ENCODE measurements around the gene RNF144A.

Gene RNF144A

GRCh38 chr2:7061921-7062320 is 144.7 kb downstream of the RNF144A start:
- Mint-ChIP-seq H3K4me3 (no peak overlapping the region), H3K9me3 (peaks cover 8% of the 10 kb centered on the region), H3K27ac (no peak overlapping the region)

DNA sequence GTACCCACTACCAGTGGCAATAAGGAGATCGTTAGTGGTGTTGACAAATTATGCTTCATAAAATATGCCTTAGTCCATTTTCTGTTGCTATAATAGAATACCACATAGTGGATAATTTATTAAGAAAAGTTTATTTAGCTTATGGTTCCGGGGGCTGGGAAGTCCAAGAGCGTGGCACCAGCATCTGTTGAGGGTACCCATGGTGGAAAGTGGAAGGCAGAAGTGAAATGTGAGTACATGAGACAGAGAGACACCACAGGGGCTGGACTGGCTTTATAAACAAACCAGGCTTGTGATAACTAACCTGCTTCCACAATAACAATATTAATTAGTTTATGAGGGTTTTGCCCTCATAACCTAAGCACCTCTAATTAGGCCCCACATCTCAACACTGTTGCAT is 146.6 kb downstream of the RNF144A start:
- no peak overlapping the region for H3K27ac Mint-ChIP-seq
- H3K4me1 Mint-ChIP-seq (ENCODE audit: low read depth), result peaks cover 14% of the 10 kb centered on the region
- H3K9me3 Mint-ChIP-seq, result peaks cover 8% of the 10 kb centered on the region
- H3K4me3 Mint-ChIP-seq, result no peak overlapping the region
- no peak for DNase-seq
- no peaks in the 10 kb centered on the region for H3K27me3 Mint-ChIP-seq
- peaks cover 21% of the 10 kb centered on the region for H3K36me3 Mint-ChIP-seq (ENCODE audit: low read depth)

More at GRCh38 chr2:7061921-7062320, 144.7 kb downstream of the RNF144A start:
- Mint-ChIP-seq H3K4me1 (ENCODE audit: low read depth) (peaks cover 15% of the 10 kb centered on the region), H3K27me3 (no peaks in the 10 kb centered on the region), H3K36me3 (ENCODE audit: low read depth) (peaks cover 21% of the 10 kb centered on the region)
- DNase-seq, result no peak

- peaks cover 3% of the 10 kb centered on the region for H3K36me3 Mint-ChIP-seq (ENCODE audit: low read depth)
- H3K4me1 Mint-ChIP-seq (ENCODE audit: low read depth), result peaks cover 4% of the 10 kb centered on the region
- no peak overlapping the region for H3K27ac Mint-ChIP-seq
- DNase-seq, result no peak
- no peaks in the 10 kb centered on the region for H3K27me3 Mint-ChIP-seq
- H3K4me3 Mint-ChIP-seq, result no peak overlapping the region
- peaks cover under 1% of the 10 kb centered on the region for H3K9me3 Mint-ChIP-seq
These were observed 151.2 kb downstream of the RNF144A start for GRCh38 chr2:7068457-7068856.

GRCh38 chr2:7070483-7070882 is 153.3 kb downstream of the RNF144A start:
- Mint-ChIP-seq H3K36me3 (ENCODE audit: low read depth) (peaks cover 8% of the 10 kb centered on the region), H3K9me3 (no peaks in the 10 kb centered on the region), H3K4me1 (ENCODE audit: low read depth) (peaks cover 4% of the 10 kb centered on the region), H3K27me3 (no peaks in the 10 kb centered on the region), H3K4me3 (no peak overlapping the region), H3K27ac (no peak overlapping the region)
- DNase-seq, result no peak

GRCh38 chr2:7071154-7071553 is 153.9 kb downstream of the RNF144A start:
- no peaks in the 10 kb centered on the region for H3K9me3 Mint-ChIP-seq
- DNase-seq, result no peak
- H3K27ac Mint-ChIP-seq, result no peak overlapping the region
- no peak overlapping the region for H3K4me3 Mint-ChIP-seq
- peaks cover 4% of the 10 kb centered on the region for H3K4me1 Mint-ChIP-seq (ENCODE audit: low read depth)
- H3K36me3 Mint-ChIP-seq (ENCODE audit: low read depth), result peaks cover 10% of the 10 kb centered on the region
- H3K27me3 Mint-ChIP-seq, result no peaks in the 10 kb centered on the region

GRCh38 chr2:7071916-7072556 is 154.8 kb downstream of the RNF144A start:
- no peak overlapping the region for H3K27ac Mint-ChIP-seq
- DNase-seq, result no peak
- no peaks in the 10 kb centered on the region for H3K9me3 Mint-ChIP-seq
- peaks cover 4% of the 10 kb centered on the region for H3K4me1 Mint-ChIP-seq (ENCODE audit: low read depth)
- peaks cover 10% of the 10 kb centered on the region for H3K36me3 Mint-ChIP-seq (ENCODE audit: low read depth)
- H3K27me3 Mint-ChIP-seq, result no peaks in the 10 kb centered on the region
- no peak overlapping the region for H3K4me3 Mint-ChIP-seq

- Mint-ChIP-seq H3K27me3 (no peaks in the 10 kb centered on the region), H3K9me3 (no peaks in the 10 kb centered on the region), H3K4me3 (no peak overlapping the region), H3K36me3 (ENCODE audit: low read depth) (peaks cover 10% of the 10 kb centered on the region), H3K4me1 (ENCODE audit: low read depth) (no peaks in the 10 kb centered on the region), H3K27ac (no peak overlapping the region)
- DNase-seq, result no peak
These were observed 156.7 kb downstream of the RNF144A start for GRCh38 chr2:7073901-7074300.

DNA sequence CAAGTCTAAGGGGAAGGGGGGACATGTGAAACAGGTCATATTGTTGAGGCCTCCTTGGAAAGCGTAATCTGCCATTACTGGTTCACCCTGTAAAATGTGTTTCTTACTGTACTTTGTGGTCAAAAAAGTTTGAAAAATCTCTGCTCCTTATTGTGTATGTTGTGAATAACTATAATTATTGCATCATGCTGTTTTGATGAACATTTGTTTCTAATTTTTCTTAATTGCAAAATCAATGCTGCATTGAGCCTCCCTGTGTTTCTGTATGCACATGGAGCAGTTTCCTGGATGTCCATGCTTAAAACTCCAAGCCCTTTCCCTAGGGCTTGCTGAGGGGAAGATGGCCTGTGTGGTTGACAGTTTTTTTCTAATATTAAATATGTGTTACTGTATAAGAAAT is 158.6 kb downstream of the RNF144A start:
- Mint-ChIP-seq H3K9me3 (no peaks in the 10 kb centered on the region), H3K36me3 (ENCODE audit: low read depth) (peaks cover 8% of the 10 kb centered on the region), H3K27ac (no peak overlapping the region), H3K27me3 (no peaks in the 10 kb centered on the region), H3K4me3 (no peak overlapping the region), H3K4me1 (ENCODE audit: low read depth) (no peaks in the 10 kb centered on the region)
- DNase-seq, result no peak

- no peaks in the 10 kb centered on the region for H3K4me1 Mint-ChIP-seq (ENCODE audit: low read depth)
- no peak overlapping the region for H3K4me3 Mint-ChIP-seq
- no peaks in the 10 kb centered on the region for H3K9me3 Mint-ChIP-seq
- H3K36me3 Mint-ChIP-seq (ENCODE audit: low read depth), result peaks cover 8% of the 10 kb centered on the region
- no peaks in the 10 kb centered on the region for H3K27me3 Mint-ChIP-seq
- no peak overlapping the region for H3K27ac Mint-ChIP-seq
- no peak for DNase-seq
These were observed 160.6 kb downstream of the RNF144A start for GRCh38 chr2:7077660-7078267.

GRCh38 chr2:7083580-7084509 is 166.6 kb downstream of the RNF144A start:
- DNase-seq, result no peak
- no peak overlapping the region for H3K27ac Mint-ChIP-seq
- no peaks in the 10 kb centered on the region for H3K4me1 Mint-ChIP-seq (ENCODE audit: low read depth)
- H3K27me3 Mint-ChIP-seq, result no peaks in the 10 kb centered on the region
- peaks cover 14% of the 10 kb centered on the region for H3K9me3 Mint-ChIP-seq
- H3K36me3 Mint-ChIP-seq (ENCODE audit: low read depth), result peaks cover 10% of the 10 kb centered on the region
- no peak overlapping the region for H3K4me3 Mint-ChIP-seq

GRCh38 chr2:7084601-7085000 is 167.4 kb downstream of the RNF144A start:
- DNase-seq, result no peak
- no peak overlapping the region for H3K27ac Mint-ChIP-seq
- no peaks in the 10 kb centered on the region for H3K4me1 Mint-ChIP-seq (ENCODE audit: low read depth)
- H3K4me3 Mint-ChIP-seq, result no peak overlapping the region
- no peaks in the 10 kb centered on the region for H3K27me3 Mint-ChIP-seq
- peaks cover 14% of the 10 kb centered on the region for H3K9me3 Mint-ChIP-seq
- H3K36me3 Mint-ChIP-seq (ENCODE audit: low read depth), result peaks cover 10% of the 10 kb centered on the region

GRCh38 chr2:7089284-7089683 is 172.1 kb downstream of the RNF144A start:
- Mint-ChIP-seq H3K36me3 (ENCODE audit: low read depth) (no peaks in the 10 kb centered on the region), H3K9me3 (peaks cover 3% of the 10 kb centered on the region), H3K4me1 (ENCODE audit: low read depth) (no peaks in the 10 kb centered on the region), H3K4me3 (no peak overlapping the region), H3K27me3 (no peaks in the 10 kb centered on the region), H3K27ac (no peak overlapping the region)
- DNase-seq, result no peak

- Mint-ChIP-seq H3K27ac (no peak overlapping the region), H3K27me3 (no peaks in the 10 kb centered on the region), H3K4me1 (ENCODE audit: low read depth) (no peaks in the 10 kb centered on the region), H3K4me3 (no peak overlapping the region), H3K9me3 (no peaks in the 10 kb centered on the region), H3K36me3 (ENCODE audit: low read depth) (no peaks in the 10 kb centered on the region)
- DNase-seq, result no peak
These were observed 172.8 kb downstream of the RNF144A start for GRCh38 chr2:7089898-7090510.

DNA sequence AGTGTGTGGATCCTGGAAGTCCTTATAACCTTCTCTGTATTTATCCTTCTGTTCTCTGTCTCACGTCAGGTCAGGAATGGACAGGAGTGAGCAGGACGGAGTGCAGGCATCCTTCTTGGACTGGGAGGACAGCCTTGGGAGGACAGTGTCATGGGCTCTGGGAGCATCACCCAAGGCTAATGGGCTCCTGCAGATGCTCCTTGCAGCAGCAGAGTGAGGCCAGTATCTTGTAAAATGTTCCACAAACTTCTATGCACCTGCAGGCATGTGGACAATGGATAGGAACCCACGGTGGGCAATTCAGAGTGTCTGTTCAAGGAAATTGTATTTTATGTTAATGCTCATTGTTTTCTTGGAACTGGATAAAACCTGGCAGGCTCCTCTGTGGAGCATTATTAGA is 176.2 kb downstream of the RNF144A start:
- Mint-ChIP-seq H3K36me3 (ENCODE audit: low read depth) (no peaks in the 10 kb centered on the region), H3K27ac (no peak overlapping the region)

More for the DNA sequence above, 176.2 kb downstream of the RNF144A start:
- Mint-ChIP-seq H3K9me3 (no peaks in the 10 kb centered on the region), H3K4me3 (no peak overlapping the region), H3K4me1 (ENCODE audit: low read depth) (peaks cover 6% of the 10 kb centered on the region), H3K27me3 (no peaks in the 10 kb centered on the region)
- DNase-seq, result no peak

Data from activated T-cell treated with anti-CD3 and anti-CD28 coated beads, Interleukin-2, amount 50 U/mL, for 24 hours (primary cell).